Stimulated activated memory B cell treated with anti-CD40 and anti-IgM and Interleukin-4, amounts not matched to agents 10 μg/mL and 1 μg/mL and 100 μg/mL, for 72 hours (primary cell): ENCODE results near the gene TRMT6.

ENCODE experiments used
- ATAC-seq: fragments of 150-1000 bp; cut with Tn5 transposase; 2 replicates; pipeline ENCODE4 v1.10.0; 2021
- H3K27ac Mint-ChIP-seq: one replicate; pipeline ENCODE4 v1.8.0; 2022; ENCODE audit warnings: mild to moderate bottlenecking, mixed read lengths
- H3K27me3 Mint-ChIP-seq: one replicate; pipeline ENCODE4 v1.8.0; 2022; ENCODE audit warnings: mixed read lengths
- H3K36me3 Mint-ChIP-seq: one replicate; pipeline ENCODE4 v1.8.0; 2022; ENCODE audit warnings: mixed read lengths
- H3K4me1 Mint-ChIP-seq: one replicate; pipeline ENCODE4 v1.8.0; 2022; ENCODE audit warnings: mixed read lengths
- H3K4me3 Mint-ChIP-seq: one replicate; pipeline ENCODE4 v1.8.0; 2022; ENCODE audit warnings: mild to moderate bottlenecking, moderate library complexity, mixed read lengths
- H3K9me3 Mint-ChIP-seq: one replicate; pipeline ENCODE4 v1.8.0; 2022; ENCODE audit warnings: mixed read lengths

The TRMT6 gene

DNA sequence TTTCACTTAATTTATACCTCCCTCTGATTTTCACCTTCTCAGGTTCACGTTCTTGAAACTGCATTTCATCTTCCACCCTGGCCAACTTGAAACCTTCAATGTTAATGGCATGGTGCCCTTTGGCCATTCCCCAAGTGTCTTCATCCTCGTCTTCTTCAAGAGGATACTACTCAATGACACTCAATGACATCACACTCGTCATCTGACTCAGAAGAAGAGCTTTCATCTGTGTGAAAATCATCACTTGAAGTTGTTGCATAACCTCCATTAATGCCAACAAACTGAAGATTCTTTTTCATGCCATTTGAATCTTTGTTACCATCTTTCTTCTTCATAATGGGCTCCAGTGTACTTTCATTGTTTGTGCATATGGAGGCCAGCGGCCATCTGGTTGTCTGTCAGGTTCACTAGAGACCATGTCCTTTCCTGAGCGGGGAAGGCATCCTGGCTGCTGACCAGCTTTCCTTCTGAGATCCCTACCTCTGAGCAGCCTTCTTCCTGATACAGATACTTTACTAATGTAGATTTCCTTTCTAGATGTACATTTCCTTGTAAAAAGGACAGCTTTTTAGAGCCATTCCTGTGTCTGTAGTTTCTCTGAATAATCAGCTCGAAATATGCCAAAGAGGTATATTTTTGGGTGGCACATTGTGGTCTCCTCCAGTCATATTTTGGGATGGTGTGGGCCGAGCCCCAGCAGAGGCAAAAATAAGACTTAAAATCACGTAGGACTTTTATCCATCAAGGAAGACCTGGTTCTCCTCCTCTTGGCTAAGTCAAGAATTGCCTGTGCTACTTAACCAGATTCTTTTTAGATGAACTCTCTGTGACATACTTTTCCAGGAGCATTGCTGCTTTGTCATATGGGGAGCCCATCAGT lies 21.3 kb downstream of the TRMT6 start:
- Mint-ChIP-seq H3K4me3 (no peak overlapping the region), H3K27ac (no peak overlapping the region), H3K36me3 (no peaks in the 10 kb centered on the region), H3K4me1 (peaks cover 6% of the 10 kb centered on the region), H3K27me3 (peaks cover 15% of the 10 kb centered on the region), H3K9me3 (no peaks in the 10 kb centered on the region)
- no peak for ATAC-seq

DNA sequence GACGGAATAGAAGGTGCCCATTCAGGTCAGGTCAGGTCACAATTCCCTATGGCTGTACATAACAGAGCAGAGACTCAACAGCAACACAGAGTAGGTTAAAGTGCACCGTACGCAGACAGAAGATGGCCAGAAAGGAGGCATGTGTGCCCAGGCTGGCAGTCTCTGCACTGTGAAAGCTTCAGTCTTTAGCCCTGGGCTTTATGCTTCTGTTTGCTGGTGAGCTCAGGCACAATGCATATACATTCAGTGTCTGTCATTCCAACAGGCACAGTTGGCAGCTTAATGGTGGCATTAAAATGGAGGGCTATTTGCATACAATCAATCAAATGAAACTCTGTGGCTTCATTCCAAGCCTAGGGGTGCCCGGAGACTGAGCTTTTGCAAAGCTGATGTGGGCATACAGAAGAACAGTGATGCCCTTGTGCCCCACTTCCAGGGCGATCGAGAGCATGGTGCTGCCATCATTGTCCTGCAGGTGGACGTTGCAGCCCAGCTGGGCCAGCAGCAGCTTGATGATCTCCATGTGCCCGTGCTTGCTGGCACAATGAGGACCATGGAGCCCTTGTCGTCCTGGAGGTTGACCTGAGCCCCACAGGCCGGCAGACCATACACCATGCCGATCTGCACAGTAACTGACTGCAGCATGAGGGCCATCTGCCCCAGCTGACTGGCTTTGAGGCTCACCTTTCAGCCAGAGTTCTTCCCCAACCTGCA lies 22.4 kb downstream of the TRMT6 start:
- Mint-ChIP-seq H3K27me3 (peaks cover 27% of the 10 kb centered on the region), H3K4me1 (no peaks in the 10 kb centered on the region), H3K36me3 (no peaks in the 10 kb centered on the region), H3K27ac (no peak overlapping the region), H3K4me3 (no peak overlapping the region), H3K9me3 (no peaks in the 10 kb centered on the region)
- peak; percentile 22 for ATAC-seq

DNA sequence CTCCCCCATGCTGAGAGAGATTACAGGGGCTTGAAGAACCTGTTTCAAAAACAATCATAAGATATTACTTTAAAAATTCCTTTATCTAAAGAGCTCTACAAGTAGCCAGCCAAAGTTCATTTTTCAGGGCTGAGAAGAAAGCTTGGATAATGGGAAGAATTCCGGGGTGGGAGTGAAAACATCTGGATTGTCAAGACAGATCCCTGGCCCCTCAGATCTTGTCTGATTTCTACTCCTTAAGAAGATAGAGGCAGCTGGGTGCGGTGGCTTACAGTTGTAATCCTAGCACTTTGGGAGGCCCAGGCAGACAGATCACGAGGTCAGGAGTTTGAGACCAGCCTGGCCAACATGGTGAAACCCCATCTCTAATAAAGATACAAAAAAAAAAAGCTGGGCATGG lies 24.8 kb downstream of the TRMT6 start:
- Mint-ChIP-seq H3K4me3 (no peak overlapping the region), H3K4me1 (no peaks in the 10 kb centered on the region), H3K27ac (no peak overlapping the region), H3K9me3 (no peaks in the 10 kb centered on the region), H3K27me3 (peaks cover 33% of the 10 kb centered on the region), H3K36me3 (no peaks in the 10 kb centered on the region)
- no peak for ATAC-seq

DNA sequence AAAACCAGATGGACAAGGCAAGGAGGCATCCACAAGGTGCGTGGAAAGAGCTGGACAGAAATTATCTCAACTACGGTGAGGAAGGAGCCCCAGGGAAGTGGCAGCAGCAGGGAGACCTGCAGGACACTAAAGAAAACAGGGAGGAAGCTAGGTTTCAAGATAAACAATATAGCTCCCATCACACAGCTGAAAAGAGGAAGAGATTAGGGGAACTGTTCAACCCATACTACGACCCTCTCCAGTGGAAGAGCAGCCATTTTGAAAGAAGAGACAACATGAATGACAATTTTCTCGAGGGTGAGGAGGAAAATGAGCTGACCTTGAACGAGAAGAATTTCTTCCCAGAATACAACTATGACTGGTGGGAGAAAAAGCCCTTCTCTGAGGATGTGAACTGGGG lies 26.8 kb downstream of the TRMT6 start:
- no peak overlapping the region for H3K4me3 Mint-ChIP-seq
- no peak overlapping the region for H3K27ac Mint-ChIP-seq
- peaks cover 27% of the 10 kb centered on the region for H3K27me3 Mint-ChIP-seq
- no peaks in the 10 kb centered on the region for H3K9me3 Mint-ChIP-seq
- H3K36me3 Mint-ChIP-seq = no peaks in the 10 kb centered on the region
- H3K4me1 Mint-ChIP-seq = no peaks in the 10 kb centered on the region
- ATAC-seq = no peak

GRCh38 chr20:5920581-5920980 lies 29.8 kb downstream of the TRMT6 start:
- Mint-ChIP-seq H3K27me3 (peaks cover 29% of the 10 kb centered on the region), H3K27ac (no peak overlapping the region), H3K9me3 (no peaks in the 10 kb centered on the region), H3K4me1 (no peaks in the 10 kb centered on the region), H3K36me3 (no peaks in the 10 kb centered on the region), H3K4me3 (no peak overlapping the region)
- ATAC-seq = no peak

DNA sequence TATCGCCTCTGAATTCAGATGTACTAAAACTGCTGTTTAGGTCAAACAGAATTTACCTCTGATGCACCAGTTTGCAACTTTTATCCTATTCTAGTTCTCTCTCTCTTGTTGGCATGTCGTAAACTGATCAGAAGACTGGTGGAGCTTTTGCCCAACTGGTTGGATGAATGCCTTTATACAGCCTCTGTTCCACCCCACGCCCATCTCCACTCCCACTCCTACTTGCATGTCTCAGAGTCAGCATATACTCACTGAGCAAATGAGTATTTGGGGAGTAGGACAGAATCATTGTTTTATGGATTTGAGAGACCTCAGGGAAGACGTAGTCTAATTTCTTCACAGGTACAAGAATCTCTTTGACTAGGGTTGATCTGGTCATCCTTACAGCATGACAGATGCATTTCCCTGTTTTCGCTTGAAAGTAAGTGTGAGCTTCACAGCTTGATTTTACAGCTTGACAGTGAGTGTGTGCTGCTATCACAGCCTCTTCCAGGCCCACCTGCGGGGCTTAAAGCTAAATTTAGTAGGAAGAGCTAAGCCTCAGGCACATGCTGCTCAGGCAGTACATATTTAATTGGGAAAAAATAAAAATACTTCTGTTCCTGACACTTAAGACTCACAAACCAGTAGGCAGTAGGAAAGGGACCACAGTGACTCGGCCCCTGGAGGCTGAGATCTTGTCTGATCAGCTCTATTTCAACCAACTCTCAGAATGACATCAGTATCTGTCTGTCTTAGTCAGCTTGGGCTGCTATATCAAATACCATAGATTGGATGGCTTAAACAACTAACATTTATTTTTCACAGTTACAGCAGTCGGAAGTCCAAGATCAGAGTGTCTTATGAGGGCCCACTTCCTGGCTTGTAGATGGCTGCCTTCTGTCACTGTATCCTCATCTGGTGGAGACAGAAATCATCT lies 30.4 kb downstream of the TRMT6 start:
- H3K9me3 Mint-ChIP-seq = no peaks in the 10 kb centered on the region
- ATAC-seq = no peak
- H3K4me1 Mint-ChIP-seq = no peaks in the 10 kb centered on the region
- peaks cover 36% of the 10 kb centered on the region for H3K27me3 Mint-ChIP-seq
- no peaks in the 10 kb centered on the region for H3K36me3 Mint-ChIP-seq
- no peak overlapping the region for H3K27ac Mint-ChIP-seq
- no peak overlapping the region for H3K4me3 Mint-ChIP-seq

GRCh38 chr20:5918856-5919625 lies 31.3 kb downstream of the TRMT6 start:
- H3K27ac Mint-ChIP-seq = no peak overlapping the region
- no peaks in the 10 kb centered on the region for H3K4me1 Mint-ChIP-seq
- no peaks in the 10 kb centered on the region for H3K9me3 Mint-ChIP-seq
- H3K36me3 Mint-ChIP-seq = no peaks in the 10 kb centered on the region
- ATAC-seq = peak; percentile 49
- H3K4me3 Mint-ChIP-seq = no peak overlapping the region
- peaks cover 40% of the 10 kb centered on the region for H3K27me3 Mint-ChIP-seq

DNA sequence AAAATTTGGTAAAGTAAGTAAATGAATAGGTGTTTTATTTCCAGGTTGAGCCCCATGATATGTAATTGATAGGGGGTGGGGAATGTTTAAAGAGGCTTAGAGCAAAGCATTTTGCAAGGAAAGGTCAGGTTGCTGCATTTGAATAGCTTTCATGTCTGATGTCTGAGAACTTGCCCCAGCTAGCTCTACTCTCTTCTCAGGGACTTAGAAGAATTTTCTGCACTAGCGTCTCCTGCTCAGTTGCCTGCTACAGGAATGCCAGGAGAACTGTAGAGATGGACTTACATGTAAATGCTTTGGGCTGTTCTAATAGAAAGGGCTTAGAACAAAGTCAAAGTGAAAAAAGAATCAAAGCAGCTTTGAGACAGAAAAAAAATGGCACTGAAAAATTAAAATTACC lies 35.5 kb downstream of the TRMT6 start:
- Mint-ChIP-seq H3K4me3 (no peak overlapping the region), H3K36me3 (no peaks in the 10 kb centered on the region), H3K27ac (no peak overlapping the region), H3K27me3 (peaks cover 54% of the 10 kb centered on the region), H3K4me1 (peaks cover 9% of the 10 kb centered on the region), H3K9me3 (no peaks in the 10 kb centered on the region)
- ATAC-seq = no peak

DNA sequence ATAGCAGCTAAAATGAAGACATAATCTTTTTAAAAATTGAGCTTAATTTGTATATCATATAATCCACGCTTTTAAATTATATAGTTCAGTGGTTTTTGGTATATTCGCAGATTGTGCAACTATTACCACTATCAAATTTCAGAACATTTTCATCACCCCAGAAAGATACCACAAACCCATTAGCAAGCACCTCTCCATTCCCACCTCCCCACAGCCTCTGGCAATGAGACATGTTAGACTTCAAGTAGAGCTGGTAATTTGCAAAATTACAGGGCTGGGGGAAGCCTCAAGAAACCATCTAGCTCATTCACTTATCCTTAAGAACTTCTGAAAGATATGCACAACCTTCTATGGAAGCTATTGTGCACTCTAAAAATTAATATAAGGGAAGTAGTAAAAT lies 37.2 kb downstream of the TRMT6 start:
- H3K9me3 Mint-ChIP-seq = no peaks in the 10 kb centered on the region
- H3K4me1 Mint-ChIP-seq = peaks cover 9% of the 10 kb centered on the region
- no peak overlapping the region for H3K4me3 Mint-ChIP-seq
- H3K27me3 Mint-ChIP-seq = peaks cover 69% of the 10 kb centered on the region
- H3K36me3 Mint-ChIP-seq = no peaks in the 10 kb centered on the region
- H3K27ac Mint-ChIP-seq = no peak overlapping the region
- ATAC-seq = no peak

- Mint-ChIP-seq H3K27ac (no peak overlapping the region), H3K4me3 (no peak overlapping the region), H3K4me1 (peaks cover 9% of the 10 kb centered on the region), H3K36me3 (no peaks in the 10 kb centered on the region), H3K27me3 (peaks cover 93% of the 10 kb centered on the region), H3K9me3 (no peaks in the 10 kb centered on the region)
- ATAC-seq = no peak
These were observed 40.1 kb downstream of the TRMT6 start for GRCh38 chr20:5910186-5910585.

- Mint-ChIP-seq H3K36me3 (no peaks in the 10 kb centered on the region), H3K9me3 (no peaks in the 10 kb centered on the region), H3K4me1 (peaks cover 9% of the 10 kb centered on the region), H3K27ac (no peak overlapping the region), H3K4me3 (no peak overlapping the region), H3K27me3 (peaks cover 93% of the 10 kb centered on the region)
- no peak for ATAC-seq
These were observed 41.4 kb downstream of the TRMT6 start for GRCh38 chr20:5908981-5909380.

DNA sequence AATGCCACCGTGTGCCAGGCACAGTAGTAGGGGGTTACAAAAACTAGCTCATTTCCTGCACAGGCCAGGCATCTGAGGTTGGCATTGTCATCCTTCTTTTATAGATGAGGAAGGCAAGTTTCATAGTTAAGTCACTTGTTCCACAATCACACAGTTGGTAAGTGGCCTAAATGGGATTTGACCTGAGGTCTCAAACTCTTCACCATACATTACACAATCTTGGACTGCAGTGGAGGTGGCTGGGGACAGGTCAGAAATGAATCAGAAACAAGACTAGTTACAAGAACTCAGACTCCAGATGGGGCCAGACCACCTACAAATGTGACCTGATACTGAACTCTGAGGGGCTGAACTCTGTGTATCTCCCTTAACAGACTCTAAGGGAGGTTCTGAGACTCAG lies 49.4 kb downstream of the TRMT6 start:
- ATAC-seq = peak; percentile 43
- Mint-ChIP-seq H3K27me3 (peaks cover 66% of the 10 kb centered on the region), H3K4me1 (no peaks in the 10 kb centered on the region), H3K9me3 (peaks cover 3% of the 10 kb centered on the region), H3K36me3 (no peaks in the 10 kb centered on the region), H3K27ac (no peak overlapping the region), H3K4me3 (no peak overlapping the region)

DNA sequence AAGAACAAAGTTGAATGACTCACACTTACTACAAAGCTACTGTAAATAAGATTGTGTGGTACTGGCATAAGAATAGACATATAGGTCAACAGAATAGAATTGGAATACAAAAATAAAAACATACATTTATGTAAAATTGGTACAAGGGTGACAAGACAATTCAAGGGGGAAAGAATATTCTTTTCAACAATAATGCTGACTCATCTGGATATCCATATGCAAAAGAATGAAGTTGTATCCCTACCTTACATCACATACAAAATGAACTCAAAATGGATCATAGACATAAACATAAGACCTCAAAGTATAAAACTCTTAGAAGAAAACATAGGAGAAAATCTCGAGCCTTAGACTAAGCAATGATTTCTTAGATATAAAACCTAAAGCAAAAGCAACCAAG lies 50.9 kb downstream of the TRMT6 start:
- ATAC-seq = no peak
- Mint-ChIP-seq H3K4me3 (no peak overlapping the region), H3K4me1 (no peaks in the 10 kb centered on the region), H3K27me3 (peaks cover 66% of the 10 kb centered on the region), H3K9me3 (peaks cover 3% of the 10 kb centered on the region), H3K36me3 (no peaks in the 10 kb centered on the region), H3K27ac (no peak overlapping the region)

DNA sequence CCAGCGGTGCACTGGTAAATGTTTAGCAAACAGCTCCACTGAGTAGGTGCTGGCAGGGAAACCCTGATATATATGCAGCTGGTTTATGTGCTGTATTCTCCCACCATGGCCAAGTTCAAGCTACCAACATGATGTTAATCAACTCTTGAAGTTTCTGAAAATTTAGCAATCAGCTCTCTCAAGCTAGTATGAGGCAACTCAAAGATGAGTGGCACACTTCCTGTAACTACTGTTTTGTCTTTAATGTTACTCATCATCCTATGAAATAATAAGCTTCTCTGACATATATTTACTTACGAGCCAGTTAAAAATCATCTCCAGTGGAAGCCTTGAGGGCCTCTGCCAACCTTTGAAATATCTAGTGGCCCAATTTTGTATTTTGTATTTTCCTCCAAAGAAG lies 54.7 kb downstream of the TRMT6 start:
- Mint-ChIP-seq H3K4me3 (no peak overlapping the region), H3K27ac (no peak overlapping the region), H3K36me3 (no peaks in the 10 kb centered on the region), H3K27me3 (peaks cover 36% of the 10 kb centered on the region), H3K9me3 (peaks cover 3% of the 10 kb centered on the region), H3K4me1 (no peaks in the 10 kb centered on the region)
- no peak for ATAC-seq

DNA sequence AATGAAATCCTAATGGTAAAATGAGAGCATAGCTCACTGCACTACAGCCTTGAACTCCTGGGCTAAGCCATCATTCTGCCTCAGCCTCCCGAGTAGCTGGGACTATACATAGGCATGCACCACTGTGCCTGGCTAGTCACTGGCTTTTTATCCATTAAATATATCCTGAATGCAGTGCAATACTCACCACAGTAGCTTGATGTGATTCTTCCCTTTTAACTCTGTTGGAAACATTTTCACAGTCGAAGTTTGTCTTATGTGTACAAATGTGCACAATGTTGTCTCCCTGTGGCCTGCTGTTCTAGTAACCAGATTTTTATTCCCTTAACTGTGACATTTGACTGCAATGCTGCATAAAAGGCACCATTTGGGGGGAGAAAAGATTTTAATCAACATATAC lies 56.7 kb downstream of the TRMT6 start:
- H3K4me3 Mint-ChIP-seq = no peak overlapping the region
- peaks cover 36% of the 10 kb centered on the region for H3K27me3 Mint-ChIP-seq
- ATAC-seq = no peak
- no peaks in the 10 kb centered on the region for H3K4me1 Mint-ChIP-seq
- no peaks in the 10 kb centered on the region for H3K9me3 Mint-ChIP-seq
- no peak overlapping the region for H3K27ac Mint-ChIP-seq
- no peaks in the 10 kb centered on the region for H3K36me3 Mint-ChIP-seq
